B cell (primary cell): ENCODE measurements around the gene ALDOB. TPM values are rescaled to one million over a fixed set of nuclear protein-coding genes. Genes with fewer than 3 reads are reported as not detected.

Experiments used
- ATAC-seq: fragments of 200-7000 bp; cut with Tn5 transposase; one replicate; pipeline ENCODE4 v1.10.0; 2021; ENCODE audit warnings: low read depth, mild to moderate bottlenecking, moderate number of reproducible peaks, moderate library complexity
- CTCF ChIA-PET: fragments of 350-600 bp; sonication (Branson Sonifier 250); formaldehyde crosslinking; loops from one replicate; lab custom pipeline; 2021; ENCODE audit warnings: antibody characterized with exemption, inconsistent platforms; lab: Charles Lee
- POLR2A ChIA-PET: fragments of 350-600 bp; sonication (Branson Sonifier 250); formaldehyde crosslinking; loops from one replicate; lab custom pipeline; 2021; ENCODE audit warnings: antibody characterized with exemption; lab: Charles Lee
- DNase-seq: peaks from one replicate; pipeline ENCODE4 v3.0.0; 2013
- H2AFZ ChIP-seq: 2 replicates; pipeline ENCODE4 v1.6.1; 2012; ENCODE audit warnings: mild to moderate bottlenecking, low read depth, low read length; ENCODE audit not compliant: insufficient read depth, poor library complexity, severe bottlenecking
- H3K27ac ChIP-seq, 2 donors: 1 replicate in 1 of 2; 2 replicates in 1 of 2; pipeline ENCODE4 v1.5.1; 2012 to 2013; ENCODE audit warnings: low read length in 2 of 2, mild to moderate bottlenecking in 2 of 2, moderate library complexity in 1 of 2
- H3K27me3 ChIP-seq, 4 experiments: fragments of 200-600 bp in 1 of 4; sonication (generic) in 1 of 4; replicated peaks in 1 of 4; 1 replicate in 2 of 4; 2 replicates in 2 of 4; pipeline versions ENCODE4 v1.6.1 to v1.7.0; 2013 to 2016; ENCODE audit warnings: low read length in 3 of 4, mild to moderate bottlenecking in 2 of 4, mixed read lengths in 1 of 4, moderate library complexity in 1 of 4; ENCODE audit not compliant: insufficient read depth in 4 of 4, control insufficient read depth in 3 of 4; ENCODE audit errors: control extremely low read depth in 1 of 4
- H3K36me3 ChIP-seq, 2 experiments: replicated peaks in 1 of 2; 1 replicate in 1 of 2; 2 replicates in 1 of 2; pipeline versions ENCODE4 v1.6.1 to v1.7.1; 2013; ENCODE audit warnings: low read length in 1 of 2; ENCODE audit not compliant: insufficient read depth in 2 of 2, control insufficient read depth in 1 of 2; ENCODE audit errors: control extremely low read depth in 1 of 2, extremely low read depth in 1 of 2
- H3K4me1 ChIP-seq, 2 donors: fragments of 200-600 bp in 1 of 2; sonication (generic) in 1 of 2; 1 replicate in 1 of 2; 2 replicates in 1 of 2; pipeline versions ENCODE4 v1.5.1 to v1.6.1; 2013 to 2017; ENCODE audit warnings: low read length in 2 of 2; ENCODE audit not compliant: control insufficient read depth in 2 of 2, insufficient read depth in 2 of 2
- H3K4me2 ChIP-seq: replicated peaks from 2 replicates; pipeline ENCODE3; 2012; ENCODE audit warnings: mild to moderate bottlenecking, low read depth, low read length; ENCODE audit not compliant: poor library complexity, severe bottlenecking
- H3K4me3 ChIP-seq, 5 experiments: fragments of 200-600 bp in 1 of 5; sonication (generic) in 1 of 5; 1 replicate in 3 of 5; 2 replicates in 2 of 5; pipeline versions ENCODE4 v1.5.1 to v1.7.0; 2011 to 2016; ENCODE audit warnings: low read length in 4 of 5, mild to moderate bottlenecking in 4 of 5, low read depth in 2 of 5, control low read depth in 1 of 5, moderate library complexity in 1 of 5; ENCODE audit not compliant: insufficient read depth in 1 of 5; ENCODE audit errors: control extremely low read depth in 1 of 5, extremely low read depth in 1 of 5
- H3K79me2 ChIP-seq: fragments of 200-600 bp; sonication (generic); one replicate; pipeline ENCODE4 v1.6.0; 2016; ENCODE audit warnings: low read length; ENCODE audit not compliant: control insufficient read depth, insufficient read depth
- H3K9ac ChIP-seq: fragments of 200-600 bp; sonication (generic); 2 replicates; pipeline ENCODE4 v1.6.1; 2017; ENCODE audit warnings: mild to moderate bottlenecking, low read length, moderate library complexity
- H3K9me3 ChIP-seq, 3 donors: one replicate each; pipeline versions ENCODE4 v1.6.1 to v1.7.1; 2013; ENCODE audit warnings: low read length in 2 of 3; ENCODE audit not compliant: control insufficient read depth in 2 of 3, insufficient read depth in 1 of 3; ENCODE audit errors: control extremely low read depth in 1 of 3
- H4K20me1 ChIP-seq: 2 replicates; pipeline ENCODE4 v1.6.0; 2012; ENCODE audit warnings: mild to moderate bottlenecking, low read length; ENCODE audit not compliant: insufficient read depth, control insufficient read depth, poor library complexity, severe bottlenecking
- H3K27ac Mint-ChIP-seq: one replicate; pipeline ENCODE4 v1.8.0; 2021; ENCODE audit warnings: mixed read lengths
- H3K27me3 Mint-ChIP-seq: one replicate; pipeline ENCODE4 v1.8.0; 2021; ENCODE audit warnings: mixed read lengths
- H3K4me1 Mint-ChIP-seq: one replicate; pipeline ENCODE4 v1.8.0; 2021; ENCODE audit warnings: mixed read lengths
- H3K4me3 Mint-ChIP-seq: one replicate; pipeline ENCODE4 v1.8.0; 2021; ENCODE audit warnings: mixed read lengths
- H3K9me3 Mint-ChIP-seq: one replicate; pipeline ENCODE4 v1.8.0; 2022; ENCODE audit warnings: mixed read lengths; ENCODE audit not compliant: insufficient read depth
- EZH2 ChIP-seq: IDR thresholded peaks from 2 replicates; pipeline ENCODE4 v1.6.1; 2012; ENCODE audit warnings: borderline replicate concordance, low read depth, mild to moderate bottlenecking, moderate library complexity, low read length; ENCODE audit not compliant: insufficient read depth, poor library complexity, severe bottlenecking
- WGBS: methylation state at CpG from one replicate; pipeline ENCODE4 v1.1.5; 2013; ENCODE audit warnings: missing lambda C conversion rate; ENCODE audit not compliant: insufficient coverage; 5-methylcytosine and 5-hydroxymethylcytosine counted together
- intact Hi-C: fragments of 100-400 bp; cut with micrococcal nuclease; formaldehyde crosslinking; loops from one replicate; pipeline ENCODE4 v1.10.0; 2022
- polyA plus RNA-seq: library from polyadenylated mRNA; depleted of rRNA; stranded (reverse); fragments of >200 nt; gene quantifications from 2 replicates; pipeline ENCODE4 v1.2.3, GENCODE V29; 2012
- total RNA-seq, 2 donors: library from RNA; stranded (reverse); fragments of 120-200 nt in 1 of 2; gene quantifications; 1 replicate in 1 of 2; 2 replicates in 1 of 2; pipeline versions ENCODE4 v1.2.3 to v1.2.4, GENCODE V29; 2013 to 2022
- TF ChIP-seq, protein P1 (sequence below): fragments of 200-600 bp; IDR thresholded peaks from one replicate; pipeline ENCODE4 v1.8.0; 2022; ENCODE audit warnings: antibody characterized with exemption, mild to moderate bottlenecking

ALDOB gene
- total and polyA plus RNA-seq, 2 donors (not counting 1 experiment from before 2014, with no cell fraction given) = not detected

DNA sequence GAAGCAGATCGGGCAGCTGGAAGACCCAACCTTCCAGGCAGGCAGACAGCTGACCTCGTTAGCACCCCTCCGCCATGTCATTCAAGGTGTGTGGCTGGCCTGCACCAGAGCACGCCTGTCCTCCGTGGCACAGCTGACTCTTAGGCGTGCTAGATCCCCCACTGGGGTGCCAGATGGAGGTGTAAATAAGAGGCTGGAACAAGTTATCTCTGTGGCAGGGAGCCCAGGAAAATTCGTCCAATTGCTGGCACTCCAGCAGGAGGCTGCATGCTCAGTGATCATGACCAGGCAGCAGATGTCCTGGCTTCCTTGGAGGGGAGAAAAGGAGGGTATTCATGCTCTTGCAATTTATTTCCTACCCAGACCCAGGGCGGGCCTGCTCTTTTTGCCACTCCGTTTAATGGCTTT lies 7.8 kb upstream of the ALDOB start:
- Mint-ChIP-seq H3K4me1 (peaks cover under 1% of the 10 kb centered on the region), H3K27me3 (peaks cover 51% of the 10 kb centered on the region), H3K9me3 (no peaks in the 10 kb centered on the region), H3K27ac (no peak overlapping the region), H3K4me3 (no peak overlapping the region)
- intact Hi-C loops = no loop called here
- CTCF ChIA-PET = no interaction called here
- Histone ChIP-seq H3K9me3 (no peaks in the 10 kb centered on the region), H3K4me1 (peaks cover under 1% of the 10 kb centered on the region in 2 donors), H3K79me2 (no peaks in the 10 kb centered on the region), H3K9ac (no peak overlapping the region), H3K27me3 (peaks cover 0 to 26% (median 23%) of the 10 kb centered on the region in 4 experiments), H2AFZ (no peak overlapping the region), H3K36me3 (no peaks in the 10 kb centered on the region), H4K20me1 (no peaks in the 10 kb centered on the region), H3K4me2 (no peak overlapping the region), H3K4me3 (no peak overlapping the region), H3K27ac (no peak overlapping the region)
- ATAC-seq = no peak
- TF ChIP-seq EZH2 = no peak
- TF ChIP-seq, protein P1, sequence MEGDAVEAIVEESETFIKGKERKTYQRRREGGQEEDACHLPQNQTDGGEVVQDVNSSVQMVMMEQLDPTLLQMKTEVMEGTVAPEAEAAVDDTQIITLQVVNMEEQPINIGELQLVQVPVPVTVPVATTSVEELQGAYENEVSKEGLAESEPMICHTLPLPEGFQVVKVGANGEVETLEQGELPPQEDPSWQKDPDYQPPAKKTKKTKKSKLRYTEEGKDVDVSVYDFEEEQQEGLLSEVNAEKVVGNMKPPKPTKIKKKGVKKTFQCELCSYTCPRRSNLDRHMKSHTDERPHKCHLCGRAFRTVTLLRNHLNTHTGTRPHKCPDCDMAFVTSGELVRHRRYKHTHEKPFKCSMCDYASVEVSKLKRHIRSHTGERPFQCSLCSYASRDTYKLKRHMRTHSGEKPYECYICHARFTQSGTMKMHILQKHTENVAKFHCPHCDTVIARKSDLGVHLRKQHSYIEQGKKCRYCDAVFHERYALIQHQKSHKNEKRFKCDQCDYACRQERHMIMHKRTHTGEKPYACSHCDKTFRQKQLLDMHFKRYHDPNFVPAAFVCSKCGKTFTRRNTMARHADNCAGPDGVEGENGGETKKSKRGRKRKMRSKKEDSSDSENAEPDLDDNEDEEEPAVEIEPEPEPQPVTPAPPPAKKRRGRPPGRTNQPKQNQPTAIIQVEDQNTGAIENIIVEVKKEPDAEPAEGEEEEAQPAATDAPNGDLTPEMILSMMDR = no peak
- POLR2A ChIA-PET = no interaction called here
- no peak for DNase-seq
- 92% methylated on average over 7 of the region's 9 CpGs for WGBS

DNA sequence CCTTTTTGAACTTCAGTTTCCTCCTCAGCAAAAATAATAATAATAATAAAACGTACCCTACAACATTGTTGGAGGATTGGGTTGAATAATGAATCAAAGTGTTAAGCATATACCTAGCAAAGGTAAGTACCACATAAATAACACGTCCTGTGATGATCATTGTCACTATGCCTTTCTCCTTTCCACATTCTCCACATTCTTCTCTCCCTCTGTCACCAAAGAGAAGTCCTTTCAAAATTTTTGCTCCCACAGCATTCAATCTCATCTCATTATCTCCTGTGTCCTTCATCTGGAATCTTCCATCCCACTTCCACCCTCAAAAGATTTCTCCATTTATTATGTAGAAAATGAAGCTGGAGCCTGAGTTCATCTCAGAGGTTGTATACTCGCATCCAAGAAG lies 7.2 kb upstream of the ALDOB start:
- ChIA-PET POLR2A (no interaction called here), CTCF (no interaction called here)
- TF ChIP-seq, protein P1 = no peak
- TF ChIP-seq EZH2 = no peak
- DNase-seq (no peak), ATAC-seq (no peak)
- H3K4me1 Mint-ChIP-seq = no peaks in the 10 kb centered on the region
- no peak overlapping the region for H3K4me3 ChIP-seq
- no peak overlapping the region for H3K4me3 Mint-ChIP-seq
- WGBS = 83% methylated on average over 1 of the region's 3 CpGs
- no peak overlapping the region for H3K27ac Mint-ChIP-seq
- H3K27me3 Mint-ChIP-seq = peaks cover 48% of the 10 kb centered on the region
- H3K79me2 ChIP-seq = no peaks in the 10 kb centered on the region
- no peak overlapping the region for H3K9ac ChIP-seq
- no peaks in the 10 kb centered on the region for H3K9me3 Mint-ChIP-seq
- H4K20me1 ChIP-seq = no peaks in the 10 kb centered on the region
- intact Hi-C loops = no loop called here
- no peaks in the 10 kb centered on the region for H3K36me3 ChIP-seq
- H2AFZ ChIP-seq = no peak overlapping the region
- no peak overlapping the region for H3K27ac ChIP-seq
- H3K27me3 ChIP-seq = peaks cover 0 to 25% (median 20%) of the 10 kb centered on the region in 4 experiments
- no peak overlapping the region for H3K4me2 ChIP-seq
- H3K9me3 ChIP-seq = no peaks in the 10 kb centered on the region
- no peaks in the 10 kb centered on the region for H3K4me1 ChIP-seq
